HCT116 (cell line): Measurements from ENCODE around the gene DNAJC4. TPM values are rescaled to one million over a fixed set of nuclear protein-coding genes. Genes with fewer than 3 reads are reported as not detected.

Experiments used
- ATAC-seq: fragments of 200-7000 bp; cut with Tn5 transposase; 2 replicates; pipeline ENCODE4 v1.9.1; 2020; ENCODE audit warnings: mild to moderate bottlenecking, moderate library complexity
- BruUV-seq: library from RNA; stranded (reverse); fragments of 400-500 nt; replicated peaks from 2 replicates; lab custom pipeline; 2021; lab: Mats Ljungman, UMichigan
- CTCF ChIA-PET: fragments of 300-600 bp; sonication (Branson Sonifier 250); formaldehyde crosslinking; loops from one replicate; lab custom pipeline; 2021; ENCODE audit warnings: antibody characterized with exemption; lab: Charles Lee
- POLR2A ChIA-PET: fragments of 300-600, 350-600 bp; sonication (Branson Sonifier 250); formaldehyde crosslinking; loops from one replicate; lab custom pipeline; 2021; ENCODE audit warnings: antibody characterized with exemption; lab: Charles Lee
- RAD21 ChIA-PET, 2 experiments: fragments of 300-600 bp; sonication (Branson Sonifier 250); formaldehyde crosslinking; loops; one replicate each; lab custom pipeline; 2023; ENCODE audit warnings: low total read pairs in 2 of 2; ENCODE audit not compliant: uncharacterized antibody in 2 of 2, unreplicated experiment in 2 of 2, low non-redundant PET in 1 of 2; lab: Charles Lee
- DNase-seq: peaks from one replicate; pipeline ENCODE4 v3.0.0-alpha.2; 2010; ENCODE audit warnings: low read depth, low spot score
- H2AFZ ChIP-seq: fragments of 200-600 bp; shearing (Covaris generic), sonication (generic); 2 replicates; pipeline ENCODE4 v1.6.1; 2017; ENCODE audit warnings: low read depth, mixed run types, mixed read lengths, antibody characterized with exemption, low read length; ENCODE audit not compliant: poor library complexity, severe bottlenecking
- H3K27ac ChIP-seq: 2 replicates; pipeline ENCODE4 v1.5.1; 2012; ENCODE audit warnings: low read depth, low read length
- H3K27me3 ChIP-seq: fragments of 200-600 bp; sonication (generic); 2 replicates; pipeline ENCODE4 v1.6.1; 2016; ENCODE audit warnings: mixed run types, low read length, mixed read lengths; ENCODE audit not compliant: insufficient read depth
- H3K36me3 ChIP-seq, 2 experiments: fragments of 200-500 bp in 1 of 2; fragments of 200-600 bp in 1 of 2; sonication (Bioruptor generic) in 1 of 2; sonication (generic) in 1 of 2; 2 replicates each; pipeline versions ENCODE4 v1.5.1 to v1.6.1; 2014 to 2016; ENCODE audit warnings: low read length in 2 of 2, inconsistent platforms in 1 of 2, mixed read lengths in 1 of 2, mixed run types in 1 of 2; ENCODE audit not compliant: insufficient read depth in 2 of 2, control insufficient read depth in 1 of 2
- H3K4me1 ChIP-seq, 2 experiments: fragments of 200-600 bp in 1 of 2; sonication (generic) in 1 of 2; 2 replicates each; pipeline versions ENCODE4 v1.5.1 to v1.6.1; 2012 to 2017; ENCODE audit warnings: low read length in 2 of 2, inconsistent platforms in 1 of 2, mild to moderate bottlenecking in 1 of 2, mixed read lengths in 1 of 2, mixed run types in 1 of 2, moderate library complexity in 1 of 2; ENCODE audit not compliant: insufficient read depth in 2 of 2, control insufficient read depth in 1 of 2
- H3K4me2 ChIP-seq: fragments of 200-600 bp; sonication (generic); 2 replicates; pipeline ENCODE4 v1.6.1; 2017; ENCODE audit warnings: mixed run types, low read length, mixed read lengths
- H3K4me3 ChIP-seq, 2 experiments: fragments of 200-600 bp in 1 of 2; sonication (generic) in 1 of 2; replicated peaks in 1 of 2; 2 replicates each; pipeline ENCODE4 v1.5.1; 2011 to 2016; ENCODE audit warnings: low read length in 2 of 2, control low read depth in 1 of 2, low read depth in 1 of 2, mild to moderate bottlenecking in 1 of 2, mixed read lengths in 1 of 2, mixed run types in 1 of 2
- H3K79me2 ChIP-seq: fragments of 200-600 bp; sonication (generic); 2 replicates; pipeline ENCODE4 v1.6.1; 2017; ENCODE audit warnings: mild to moderate bottlenecking, mixed run types, low read length, moderate library complexity, mixed read lengths; ENCODE audit not compliant: insufficient read depth
- H3K9ac ChIP-seq: fragments of 200-600 bp; sonication (generic); 2 replicates; pipeline ENCODE4 v1.6.1; 2016; ENCODE audit warnings: low read length, mixed read lengths
- H3K9me2 ChIP-seq: fragments of 200-600 bp; sonication (generic), shearing (Covaris generic); 2 replicates; pipeline ENCODE4 v1.6.1; 2017; ENCODE audit warnings: mixed run types, mild to moderate bottlenecking, moderate library complexity; ENCODE audit not compliant: insufficient read depth
- H3K9me3 ChIP-seq, 2 experiments: fragments of 200-500 bp in 1 of 2; fragments of 200-600 bp in 1 of 2; sonication (Bioruptor generic) in 1 of 2; sonication (generic) in 1 of 2; 2 replicates each; pipeline ENCODE4 v1.6.1; 2014 to 2017; ENCODE audit warnings: low read length in 2 of 2, mixed read lengths in 2 of 2, inconsistent platforms in 1 of 2, low read depth in 1 of 2, mild to moderate bottlenecking in 1 of 2, mixed run types in 1 of 2, moderate library complexity in 1 of 2; ENCODE audit not compliant: control insufficient read depth in 1 of 2, insufficient read depth in 1 of 2
- H4K20me1 ChIP-seq: fragments of 200-600 bp; sonication (generic), shearing (Covaris generic); 2 replicates; pipeline ENCODE4 v1.6.1; 2017; ENCODE audit warnings: mixed run types, mild to moderate bottlenecking, moderate library complexity; ENCODE audit not compliant: insufficient read depth
- EGR1 ChIP-seq: IDR thresholded peaks from 2 replicates; pipeline ENCODE4 v1.6.1; 2012; ENCODE audit warnings: low read depth
- ELF1 ChIP-seq: IDR thresholded peaks from 2 replicates; pipeline ENCODE4 v1.6.1; 2012; ENCODE audit warnings: low read depth, borderline replicate concordance
- EZH2phosphoT487 ChIP-seq: fragments of 200-600 bp; IDR thresholded peaks from 2 replicates; pipeline ENCODE4 v1.6.1; 2018; ENCODE audit warnings: antibody characterized with exemption, borderline replicate concordance
- MAX ChIP-seq: IDR thresholded peaks from 2 replicates; pipeline ENCODE4 v1.6.1; 2012
- POLR2A ChIP-seq: IDR thresholded peaks from 2 replicates; pipeline ENCODE4 v1.7.0; 2011; ENCODE audit warnings: borderline replicate concordance; ENCODE audit not compliant: insufficient read depth, insufficient read length; ENCODE audit errors: extremely low read depth
- POLR2AphosphoS5 ChIP-seq: IDR thresholded peaks from 2 replicates; pipeline ENCODE4 v1.6.1; 2011; ENCODE audit warnings: mild to moderate bottlenecking, low read depth, low read length, moderate library complexity
- YY1 ChIP-seq: IDR thresholded peaks from 2 replicates; pipeline ENCODE4 v1.6.1; 2011; ENCODE audit warnings: low read length, low read depth, moderate library complexity, mild to moderate bottlenecking; ENCODE audit not compliant: insufficient replicate concordance; ENCODE audit errors: extremely low read depth
- ZFX ChIP-seq: fragments of 450-650 bp; IDR thresholded peaks from 2 replicates; pipeline ENCODE4 v1.6.1; 2017
- intact Hi-C: fragments of 100-400 bp; cut with micrococcal nuclease; formaldehyde crosslinking; loops from 2 replicates; pipeline ENCODE4 v1.10.0; 2022
- total RNA-seq: library from RNA; stranded (reverse); gene quantifications from one replicate; pipeline ENCODE4 v1.2.1, GENCODE V29; 2021; ENCODE audit not compliant: unreplicated experiment
- TF ChIP-seq, protein P1 (sequence below): IDR thresholded peaks from 2 replicates; pipeline ENCODE4 v1.6.1; 2012; ENCODE audit warnings: low read depth

The DNAJC4 gene
- total RNA-seq, 1 experiment from 2014 or later = 25.8 TPM

GRCh38 chr11:64233913-64234586, 3.7 kb downstream of the DNAJC4 start, which contains the start of gene VEGFB:
TSS of gene VEGFB (plus strand) at chr11:64234584. CDS start at chr11:64234834, 250 bp downstream.
- Histone ChIP-seq H3K4me1 (peaks cover 26 to 66% of the 10 kb centered on the region in 2 experiments), H3K4me2 (peak within 1 kb of the TSS; percentile 100), H2AFZ (no peak within 1 kb of the TSS), H3K9ac (peak within 1 kb of the TSS; percentile 78), H3K36me3 (0 out of 4 replicates have a peak, but pooled peaks cover 0 to 8% of the 10 kb centered on the region in 2 experiments), H3K9me3 (no peaks in the 10 kb centered on the region), H3K27ac (peak within 1 kb of the TSS; percentile 87), H3K27me3 (no peaks in the 10 kb centered on the region), H4K20me1 (no peaks in the 10 kb centered on the region), H3K79me2 (peaks cover 8% of the 10 kb centered on the region), H3K4me3 (peak within 1 kb of the TSS; percentile 63 to 79), H3K9me2 (no peaks in the 10 kb centered on the region)
- no peak for DNase-seq
- ATAC-seq = peak; percentile 71
- TSS peak; percentile 55 for BruUV-seq
- TF ChIP-seq POLR2AphosphoS5 = peak; percentile 76
- peak; percentile 43; the same call in 1 of the 2 replicates for TF ChIP-seq ZFX
- no peak for TF ChIP-seq EGR1
- no peak for TF ChIP-seq EZH2phosphoT487
- TF ChIP-seq MAX = no peak
- no peak for TF ChIP-seq ELF1
- no peak for TF ChIP-seq YY1
- intact Hi-C loops = no loop called here
- RAD21 ChIA-PET = no interaction called here
- POLR2A ChIA-PET = interaction anchor here (1.2 to 3.1 kb wide), 2 partner anchors 7 to 70 kb away, joined by 3 to 11 read pairs; partner anchors contain the start of gene FKBP2
- CTCF ChIA-PET = no interaction called here

- peak overlapping the region; percentile 87 for H3K27ac ChIP-seq
- no peaks in the 10 kb centered on the region for H3K27me3 ChIP-seq
- H3K9me2 ChIP-seq = no peaks in the 10 kb centered on the region
- POLR2A ChIA-PET = interaction anchor here (1.0 to 1.2 kb wide), 2 partner anchors 17 to 70 kb away, joined by 3 read pairs; no protein-coding TSS in a partner anchor
- TF ChIP-seq POLR2A (peak; percentile 22), POLR2AphosphoS5 (peak; percentile 60)
- TF ChIP-seq, protein P1, sequence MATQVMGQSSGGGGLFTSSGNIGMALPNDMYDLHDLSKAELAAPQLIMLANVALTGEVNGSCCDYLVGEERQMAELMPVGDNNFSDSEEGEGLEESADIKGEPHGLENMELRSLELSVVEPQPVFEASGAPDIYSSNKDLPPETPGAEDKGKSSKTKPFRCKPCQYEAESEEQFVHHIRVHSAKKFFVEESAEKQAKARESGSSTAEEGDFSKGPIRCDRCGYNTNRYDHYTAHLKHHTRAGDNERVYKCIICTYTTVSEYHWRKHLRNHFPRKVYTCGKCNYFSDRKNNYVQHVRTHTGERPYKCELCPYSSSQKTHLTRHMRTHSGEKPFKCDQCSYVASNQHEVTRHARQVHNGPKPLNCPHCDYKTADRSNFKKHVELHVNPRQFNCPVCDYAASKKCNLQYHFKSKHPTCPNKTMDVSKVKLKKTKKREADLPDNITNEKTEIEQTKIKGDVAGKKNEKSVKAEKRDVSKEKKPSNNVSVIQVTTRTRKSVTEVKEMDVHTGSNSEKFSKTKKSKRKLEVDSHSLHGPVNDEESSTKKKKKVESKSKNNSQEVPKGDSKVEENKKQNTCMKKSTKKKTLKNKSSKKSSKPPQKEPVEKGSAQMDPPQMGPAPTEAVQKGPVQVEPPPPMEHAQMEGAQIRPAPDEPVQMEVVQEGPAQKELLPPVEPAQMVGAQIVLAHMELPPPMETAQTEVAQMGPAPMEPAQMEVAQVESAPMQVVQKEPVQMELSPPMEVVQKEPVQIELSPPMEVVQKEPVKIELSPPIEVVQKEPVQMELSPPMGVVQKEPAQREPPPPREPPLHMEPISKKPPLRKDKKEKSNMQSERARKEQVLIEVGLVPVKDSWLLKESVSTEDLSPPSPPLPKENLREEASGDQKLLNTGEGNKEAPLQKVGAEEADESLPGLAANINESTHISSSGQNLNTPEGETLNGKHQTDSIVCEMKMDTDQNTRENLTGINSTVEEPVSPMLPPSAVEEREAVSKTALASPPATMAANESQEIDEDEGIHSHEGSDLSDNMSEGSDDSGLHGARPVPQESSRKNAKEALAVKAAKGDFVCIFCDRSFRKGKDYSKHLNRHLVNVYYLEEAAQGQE = no peak
- CTCF ChIA-PET = no interaction called here
- no peak overlapping the region for H2AFZ ChIP-seq
- ATAC-seq = peak; percentile 63
- H4K20me1 ChIP-seq = no peaks in the 10 kb centered on the region
- no peak for DNase-seq
- peak overlapping the region; percentile 75 for H3K9ac ChIP-seq
- no TSS peak for BruUV-seq
- H3K4me2 ChIP-seq = peak overlapping the region; percentile 100
- intact Hi-C loops = no loop called here
- peak overlapping the region; percentile 55 to 79 for H3K4me3 ChIP-seq
- RAD21 ChIA-PET = no interaction called here
- no peaks in the 10 kb centered on the region for H3K9me3 ChIP-seq
- 0 out of 4 replicates have a peak, but pooled peaks cover 0 to 8% of the 10 kb centered on the region in 2 experiments for H3K36me3 ChIP-seq
- peaks cover 8% of the 10 kb centered on the region for H3K79me2 ChIP-seq
- H3K4me1 ChIP-seq = peaks cover 26 to 66% of the 10 kb centered on the region in 2 experiments
These were observed 4.5 kb downstream of the DNAJC4 start for GRCh38 chr11:64234647-64235379.
